Measurements from ENCODE around the gene MOAP1.
"Not testable (repeated sequence)": the region's sequence is repeated elsewhere in the genome, so short reads cannot be mapped to it uniquely, and the experiment has no call there.

The MOAP1 gene

GRCh38 chr14:93183596-93184317 lies 940 bp downstream of the MOAP1 start:
- no peak for DNase-seq

- DNase-seq: no peak
These were observed 9.2 kb downstream of the MOAP1 start for GRCh38 chr14:93175492-93175891.

GRCh38 chr14:93174731-93175130 lies 10.0 kb downstream of the MOAP1 start:
- DNase-seq: not testable (repeated sequence)

GRCh38 chr14:93173943-93174395 lies 10.7 kb downstream of the MOAP1 start:
- no peak for DNase-seq

- DNase-seq: no peak
These were observed 13.3 kb downstream of the MOAP1 start for GRCh38 chr14:93171376-93171775.

- DNase-seq: not testable (repeated sequence)
These were observed 14.6 kb downstream of the MOAP1 start for GRCh38 chr14:93170141-93170540.

GRCh38 chr14:93169619-93170018 lies 15.1 kb downstream of the MOAP1 start:
- DNase-seq: not testable (repeated sequence)

- DNase-seq: not testable (repeated sequence)
These were observed 16.1 kb downstream of the MOAP1 start for GRCh38 chr14:93168610-93169009.

- DNase-seq: not testable (repeated sequence)
These were observed 19.1 kb downstream of the MOAP1 start for GRCh38 chr14:93165271-93166265.

- no peak for DNase-seq
These were observed 21.1 kb downstream of the MOAP1 start for GRCh38 chr14:93163564-93163963.

GRCh38 chr14:93161411-93161940 lies 23.2 kb downstream of the MOAP1 start:
- no peak for DNase-seq

- DNase-seq: peak; percentile 9 to 28
These were observed 24.3 kb downstream of the MOAP1 start for GRCh38 chr14:93160353-93160801.

- not testable (repeated sequence) for DNase-seq
These were observed 24.9 kb downstream of the MOAP1 start for GRCh38 chr14:93159625-93160352.

GRCh38 chr14:93158349-93158748 lies 26.3 kb downstream of the MOAP1 start:
- DNase-seq: not testable (repeated sequence)

GRCh38 chr14:93156693-93157369 lies 27.9 kb downstream of the MOAP1 start:
- no peak for DNase-seq

- DNase-seq: no peak
These were observed 29.0 kb downstream of the MOAP1 start for GRCh38 chr14:93155667-93156066.

GRCh38 chr14:93153121-93153520 lies 31.6 kb downstream of the MOAP1 start:
- DNase-seq: peak; percentile 20 to 22

GRCh38 chr14:93150227-93151208 lies 34.2 kb downstream of the MOAP1 start:
- DNase-seq: peak; percentile 66 to 71

GRCh38 chr14:93148979-93149378 lies 35.7 kb downstream of the MOAP1 start:
- no peak for DNase-seq

GRCh38 chr14:93146119-93146518 lies 38.6 kb downstream of the MOAP1 start:
- DNase-seq: no peak

Data from inflammatory macrophage treated with lipopolysaccharide for 1 hour (primary cell).